Stimulated activated CD4-positive, alpha-beta T cell treated with anti-CD3 and anti-CD28 coated beads, Interleukin-4, amount 100 ng/mL, for 24 hours (primary cell): ENCODE results near the gene DIAPH2.

Source experiments
- DNase-seq: peaks from one replicate; pipeline ENCODE4 v3.0.0-alpha.2; 2020

The DIAPH2 gene

DNA sequence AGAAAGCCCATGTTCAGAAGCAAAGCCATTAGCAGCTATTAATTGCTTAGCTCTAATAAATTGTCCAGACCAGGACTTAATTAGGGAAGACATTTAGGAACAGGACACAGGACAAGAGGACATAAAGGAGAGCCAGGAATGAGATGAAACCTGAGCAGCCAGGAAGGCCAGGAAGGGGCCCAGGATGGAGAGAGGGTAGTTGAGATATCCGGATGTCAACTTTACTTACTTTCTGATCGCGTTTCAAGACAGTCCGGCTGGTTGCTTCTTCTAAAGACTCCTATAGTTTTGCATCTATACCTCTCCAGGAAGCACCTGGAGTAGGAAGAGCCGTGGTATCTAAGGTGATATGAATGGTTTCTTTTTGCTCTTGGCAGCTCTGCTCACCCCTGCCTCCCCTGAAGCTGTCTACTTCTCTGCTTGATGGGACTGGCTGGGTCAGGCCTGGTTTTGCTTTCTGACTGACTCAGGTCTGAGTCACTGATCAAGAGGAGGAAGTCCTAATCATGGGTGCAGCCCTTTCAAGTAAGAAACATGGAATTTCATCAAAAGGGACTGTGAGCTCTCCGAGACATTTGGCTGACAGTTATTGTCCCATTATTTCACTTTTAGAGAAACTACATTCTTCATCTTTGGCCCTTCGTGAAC, 932.4 kb downstream of the DIAPH2 start:
- no peak for DNase-seq

DNA sequence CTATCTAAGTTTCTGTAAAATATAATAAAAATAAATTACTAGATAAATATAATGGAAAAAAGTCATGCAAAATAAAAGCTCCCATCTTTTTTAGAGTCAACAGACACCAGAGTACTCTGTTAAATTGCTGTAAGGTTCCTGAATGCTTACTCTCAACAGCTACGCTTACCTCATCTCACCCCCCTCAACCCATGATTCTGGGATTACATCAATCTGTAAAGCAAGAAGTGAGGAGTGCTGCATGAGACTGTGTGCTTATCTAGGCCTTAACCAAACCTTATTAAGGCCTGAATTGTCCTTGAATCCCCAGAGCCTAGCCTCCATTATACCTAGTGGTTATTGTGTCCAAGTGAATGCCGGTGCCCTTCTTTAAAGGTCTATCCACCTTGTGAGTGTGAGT, 934.9 kb downstream of the DIAPH2 start:
- DNase-seq, result no peak

DNA sequence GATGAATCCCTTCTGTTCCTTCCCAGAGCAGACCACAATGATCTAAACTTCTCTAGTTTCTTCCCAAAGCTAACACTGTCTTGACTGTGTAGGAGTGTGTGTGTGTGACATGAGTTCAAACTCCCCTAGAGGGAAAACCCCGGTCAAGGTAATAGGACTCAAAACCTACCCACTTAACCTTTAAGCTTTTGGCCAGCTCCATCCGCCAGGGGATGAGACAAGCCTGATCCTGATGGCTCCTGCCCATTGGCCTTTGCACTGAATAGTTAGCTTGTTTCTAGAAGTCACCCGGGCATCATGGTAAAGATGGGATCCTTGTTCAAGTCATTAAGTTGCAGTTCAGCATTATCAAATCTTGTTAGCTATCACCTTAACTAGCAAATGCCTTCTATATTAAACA, 937.5 kb downstream of the DIAPH2 start:
- no peak for DNase-seq

DNA sequence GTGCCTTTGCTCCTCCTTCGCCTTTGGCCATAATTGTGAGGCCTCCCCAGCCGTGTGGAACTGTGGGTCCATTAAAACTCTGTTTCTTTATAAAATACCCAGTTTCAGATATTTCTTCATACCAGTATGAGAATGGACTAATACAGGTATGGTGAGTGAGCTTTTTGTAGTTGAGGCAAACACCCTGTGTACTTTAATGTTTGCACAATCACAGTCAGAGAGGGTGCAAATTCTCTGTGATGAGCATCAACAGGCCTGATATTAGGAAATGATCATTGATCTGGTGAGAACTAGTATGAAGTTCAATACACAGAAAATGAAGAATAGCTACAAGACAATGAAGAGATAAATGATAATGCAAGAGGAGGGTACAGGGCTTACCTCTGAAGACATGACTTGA, 943.7 kb downstream of the DIAPH2 start:
- DNase-seq, result no peak

DNA sequence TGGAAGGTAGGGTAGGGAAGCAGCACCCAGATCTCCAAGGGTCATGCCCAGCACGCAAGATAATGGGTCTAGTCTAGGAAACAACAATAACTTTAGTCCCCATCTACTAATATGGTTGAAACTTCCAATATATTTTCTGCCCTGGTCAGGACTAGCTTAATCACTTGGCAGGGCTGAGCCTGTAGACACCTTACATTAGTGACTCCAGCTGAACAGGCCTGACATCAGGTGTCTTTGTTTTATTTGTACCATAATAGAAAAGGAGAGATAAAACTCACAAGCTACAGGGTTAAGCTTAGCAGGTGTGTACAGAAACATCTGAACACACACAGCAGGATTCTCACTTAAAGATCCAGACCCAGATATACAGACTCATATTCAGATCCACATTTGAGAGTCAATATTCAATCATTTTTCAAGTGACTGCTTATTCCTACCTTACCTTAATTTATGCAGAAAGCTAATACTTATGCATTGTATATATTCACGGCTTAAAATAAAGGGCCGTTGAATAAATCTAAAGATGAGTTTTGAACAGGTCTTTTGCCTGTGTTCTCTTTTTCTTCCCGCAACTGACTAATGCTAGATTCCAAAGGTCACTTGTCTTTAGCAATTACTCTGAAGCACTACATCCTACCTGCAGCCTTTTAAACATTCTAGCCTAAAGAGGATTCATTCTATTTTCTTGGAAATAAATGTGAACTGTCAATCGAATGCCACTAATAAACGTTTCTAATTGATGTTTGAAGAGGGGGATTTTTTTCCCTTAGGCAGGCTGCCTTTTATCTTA, 944.4 kb downstream of the DIAPH2 start:
- no peak for DNase-seq

DNA sequence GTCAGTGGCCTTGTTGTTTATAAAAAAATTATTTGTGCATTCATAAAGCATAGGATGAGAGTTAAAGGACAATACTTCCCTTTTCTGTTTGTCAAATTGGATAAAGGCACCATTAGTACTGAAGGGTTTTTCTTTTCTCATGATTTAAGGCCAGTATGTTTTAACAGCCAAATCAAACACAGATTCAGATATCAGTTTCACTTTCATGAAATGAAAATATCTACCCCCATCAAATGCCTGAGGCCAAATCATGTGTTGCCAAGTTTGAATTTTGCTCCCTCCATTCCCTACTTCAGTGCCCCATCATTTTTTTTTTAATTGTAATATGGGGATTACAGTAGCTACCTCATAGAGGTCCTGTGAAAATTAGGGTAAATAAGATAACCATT, 944.9 kb downstream of the DIAPH2 start:
- no peak for DNase-seq

DNA sequence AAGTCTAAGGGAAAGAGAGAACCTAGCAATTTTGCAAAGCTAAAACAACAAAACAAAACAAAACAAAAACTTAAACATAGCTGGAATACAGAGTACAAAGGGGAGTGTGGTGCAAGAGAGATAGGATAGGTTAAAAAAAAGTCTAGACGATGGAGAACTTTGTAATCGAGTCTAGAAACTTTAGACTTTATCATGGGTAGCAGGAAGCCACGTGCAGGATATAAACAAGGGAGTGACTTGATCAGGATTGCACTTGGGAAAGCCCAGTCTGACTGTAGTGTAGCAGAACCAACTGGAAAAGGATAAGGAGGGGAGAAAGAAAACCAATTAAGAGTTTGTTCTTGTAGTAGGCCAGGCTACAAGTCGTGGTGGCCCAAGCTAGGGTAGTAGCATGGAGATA, 949.2 kb downstream of the DIAPH2 start:
- DNase-seq, result no peak

DNA sequence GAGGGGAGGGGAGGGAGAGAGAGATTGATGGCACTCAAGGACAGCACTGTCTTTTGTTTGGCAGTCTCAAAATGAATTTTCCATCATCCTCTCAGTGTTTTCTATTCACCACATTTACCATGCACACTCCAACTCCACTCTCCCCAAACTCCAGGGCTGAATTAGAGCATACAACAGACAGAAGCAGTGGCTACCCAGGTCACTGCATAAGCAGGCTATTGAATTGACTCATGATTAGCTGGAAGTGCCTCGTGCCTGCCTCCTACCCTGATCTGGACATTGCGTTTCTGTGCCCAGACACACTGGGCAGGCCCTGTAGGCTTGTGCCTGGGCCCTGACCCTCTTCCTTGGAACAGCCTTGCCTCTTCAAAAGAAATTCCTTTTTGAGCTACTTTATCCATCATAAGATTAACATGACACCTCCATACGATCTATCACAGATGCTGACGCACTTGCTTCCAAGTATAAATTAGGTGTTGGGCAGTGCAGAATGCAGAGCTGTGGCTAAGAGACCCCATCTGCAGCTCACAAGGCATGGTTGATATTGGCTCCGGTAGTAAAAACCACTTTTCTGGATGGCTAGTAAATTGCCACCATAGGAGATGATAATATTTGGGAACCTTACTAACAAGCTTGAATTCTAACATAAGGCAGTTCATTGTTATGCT, 952.0 kb downstream of the DIAPH2 start:
- no peak for DNase-seq

DNA sequence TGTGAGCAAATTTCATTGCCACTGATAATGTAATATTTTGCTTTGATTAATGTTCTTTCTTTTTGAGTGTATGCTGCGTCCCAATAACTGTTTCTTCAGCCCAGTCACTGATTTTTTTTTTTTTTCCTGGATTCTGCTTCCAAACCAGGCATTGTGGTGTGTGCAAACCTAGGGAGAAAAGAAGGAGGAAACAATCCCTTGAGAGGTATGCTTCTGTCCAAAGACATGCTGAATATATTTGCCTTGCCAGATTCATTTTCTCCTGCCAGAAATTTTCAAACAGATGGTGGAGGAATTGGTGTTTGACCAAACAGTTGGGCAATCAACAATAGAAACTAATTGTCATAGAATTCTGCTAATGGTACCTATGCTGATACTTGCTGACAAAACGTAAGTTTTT, 952.6 kb downstream of the DIAPH2 start:
- DNase-seq, result no peak

DNA sequence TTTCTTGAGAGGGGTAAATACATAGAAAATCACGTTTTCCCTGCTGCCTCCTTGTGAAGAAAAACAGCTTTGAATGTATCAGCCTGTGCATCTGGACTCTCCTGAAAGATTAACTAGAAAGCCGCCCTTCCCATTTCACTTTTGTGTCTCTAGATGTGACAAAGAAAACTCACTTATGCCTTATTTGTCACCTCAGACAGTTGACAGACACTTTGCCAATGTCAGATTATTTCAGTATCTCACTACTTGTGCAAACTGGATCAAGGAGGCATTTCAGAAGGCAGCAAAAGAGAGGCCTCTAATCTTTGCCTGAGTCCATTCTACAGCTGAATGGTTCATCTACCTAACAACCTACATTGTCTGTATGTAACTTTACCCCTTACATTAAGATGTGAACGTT, 954.0 kb downstream of the DIAPH2 start:
- DNase-seq, result no peak

DNA sequence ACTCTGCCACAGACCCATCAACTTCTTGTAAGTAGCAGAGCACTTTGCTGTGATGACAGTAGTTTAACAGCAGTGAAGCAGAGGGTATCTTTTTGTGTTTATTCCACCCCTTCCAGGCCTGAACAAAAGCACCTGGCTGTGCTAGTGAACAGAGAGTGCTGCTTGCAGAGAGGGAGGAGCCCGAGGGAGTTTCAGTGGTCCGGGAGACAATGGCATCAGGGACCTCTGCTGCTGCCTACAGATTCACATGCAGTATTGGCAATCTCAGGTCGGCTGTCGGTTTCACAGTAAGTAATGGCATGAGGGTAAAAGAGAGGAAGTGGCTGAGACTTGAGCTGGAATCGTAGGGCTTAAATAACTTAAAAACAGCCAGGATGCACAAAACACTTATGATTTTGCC, 954.9 kb downstream of the DIAPH2 start:
- no peak for DNase-seq
